ENCODE results near the gene DUS2.

DUS2 gene

GRCh38 chr16:68022728-68023537 lies at the start of gene DUS2, which contains the start of gene DDX28:
Gene DUS2 (plus strand): TSS chr16:68023284. CDS start chr16:68038024, 14,740 bp downstream.
Gene DDX28 (minus strand): TSS chr16:68023232. CDS start chr16:68023202, 30 bp downstream.
- Histone ChIP-seq H3K27ac (peak within 1 kb of the TSS; percentile 90), H3K27me3 (ENCODE audit: insufficient read depth, low read depth, severe bottlenecking) (no peaks in the 10 kb centered on the region), H3K36me3 (peaks cover 42% of the 10 kb centered on the region), H3K9me3 (ENCODE audit: severe bottlenecking) (no peaks in the 10 kb centered on the region), H3K4me3 (ENCODE audit: low read depth, low read length) (peak within 1 kb of the TSS; percentile 60)
- peak; percentile 90 for DNase-seq
- no peak for TF ChIP-seq CTCF (IDR thresholded peaks at IDR 0.05; ENCODE audit: low read depth, low read length)

GRCh38 chr16:67975321-67976105 lies 47.6 kb upstream of the DUS2 start:
- no peak overlapping the region for H3K27ac ChIP-seq

GRCh38 chr16:67976205-67976604 lies 46.9 kb upstream of the DUS2 start:
- TF ChIP-seq CTCF (IDR thresholded peaks at IDR 0.05; ENCODE audit: low read depth, low read length): no peak
- Histone ChIP-seq H3K36me3 (no peaks in the 10 kb centered on the region), H3K9me3 (ENCODE audit: severe bottlenecking) (no peaks in the 10 kb centered on the region), H3K4me3 (ENCODE audit: low read depth, low read length) (no peak overlapping the region), H3K27ac (no peak overlapping the region), H3K27me3 (ENCODE audit: insufficient read depth, low read depth, severe bottlenecking) (no peaks in the 10 kb centered on the region)
- DNase-seq: peak; percentile 30

More at GRCh38 chr16:67975321-67976105, 47.6 kb upstream of the DUS2 start:
- Histone ChIP-seq H3K27me3 (ENCODE audit: insufficient read depth, low read depth, severe bottlenecking) (no peaks in the 10 kb centered on the region), H3K36me3 (no peaks in the 10 kb centered on the region), H3K9me3 (ENCODE audit: severe bottlenecking) (no peaks in the 10 kb centered on the region), H3K4me3 (ENCODE audit: low read depth, low read length) (no peak overlapping the region)
- no peak for DNase-seq
- TF ChIP-seq CTCF (IDR thresholded peaks at IDR 0.05; ENCODE audit: low read depth, low read length): no peak

- no peaks in the 10 kb centered on the region for H3K36me3 ChIP-seq
- H3K27ac ChIP-seq: no peak overlapping the region
- TF ChIP-seq CTCF (IDR thresholded peaks at IDR 0.05; ENCODE audit: low read depth, low read length): no peak
- H3K27me3 ChIP-seq (ENCODE audit: insufficient read depth, low read depth, severe bottlenecking): no peaks in the 10 kb centered on the region
- no peaks in the 10 kb centered on the region for H3K9me3 ChIP-seq (ENCODE audit: severe bottlenecking)
- no peak for DNase-seq
- H3K4me3 ChIP-seq (ENCODE audit: low read depth, low read length): no peak overlapping the region
These were observed 46.1 kb upstream of the DUS2 start for GRCh38 chr16:67977005-67977404.

- H3K36me3 ChIP-seq: no peaks in the 10 kb centered on the region
- no peak overlapping the region for H3K27ac ChIP-seq
- H3K4me3 ChIP-seq (ENCODE audit: low read depth, low read length): no peak overlapping the region
- no peak for DNase-seq
- no peaks in the 10 kb centered on the region for H3K27me3 ChIP-seq (ENCODE audit: insufficient read depth, low read depth, severe bottlenecking)
- H3K9me3 ChIP-seq (ENCODE audit: severe bottlenecking): no peaks in the 10 kb centered on the region
- TF ChIP-seq CTCF (IDR thresholded peaks at IDR 0.05; ENCODE audit: low read depth, low read length): no peak
These were observed 45.4 kb upstream of the DUS2 start for GRCh38 chr16:67977469-67978227.

All from WERI-Rb-1 (cell line).